Uterus (tissue), 4 donors: ENCODE measurements around the gene POLR2E. TPM values are rescaled to one million over a fixed set of nuclear protein-coding genes. Genes with fewer than 3 reads are reported as not detected.
A peak's percentile ranks its signal among the peaks of the same experiment; 100 is the strongest.

ENCODE experiments used
- DNase-seq, 2 donors: peaks; one replicate each; pipeline ENCODE4 v3.0.0-alpha.2; 2019 to 2020
- H3K27ac ChIP-seq, 2 donors: fragments of 200-600 bp; sonication (generic); 1 replicate in 1 of 2; 2 replicates in 1 of 2; pipeline ENCODE4 v1.5.1; 2016 to 2018
- H3K27me3 ChIP-seq, 2 donors: fragments of 200-600 bp; sonication (generic); one replicate each; pipeline ENCODE4 v1.5.1; 2018 to 2019; ENCODE audit warnings: control low read depth in 1 of 2
- H3K36me3 ChIP-seq, 2 donors: fragments of 200-600 bp; sonication (generic); one replicate each; pipeline ENCODE4 v1.5.1; 2019; ENCODE audit warnings: control low read depth in 1 of 2
- H3K4me1 ChIP-seq, 2 donors: fragments of 200-600 bp; sonication (generic); one replicate each; pipeline ENCODE4 v1.5.1; 2018 to 2019; ENCODE audit warnings: control low read depth in 1 of 2
- H3K4me3 ChIP-seq, 2 donors: fragments of 200-600 bp; sonication (generic); 1 replicate in 1 of 2; 2 replicates in 1 of 2; pipeline ENCODE4 v1.5.1; 2018 to 2019; ENCODE audit warnings: mild to moderate bottlenecking in 1 of 2
- H3K9me3 ChIP-seq, 2 donors: fragments of 200-600 bp; sonication (generic); one replicate each; pipeline ENCODE4 v1.5.1; 2019; ENCODE audit warnings: control low read depth in 1 of 2
- CTCF ChIP-seq, 4 experiments: fragments of 200-600 bp in 2 of 4; fragments of 450-650 bp in 2 of 4; sonication (generic) in 2 of 4; IDR thresholded peaks; one replicate each; pipeline ENCODE4 v1.5.1; 2016 to 2019; ENCODE audit warnings: antibody characterized with exemption in 4 of 4, mild to moderate bottlenecking in 2 of 4, moderate library complexity in 1 of 4
- POLR2A ChIP-seq, 2 donors: fragments of 450-650 bp; IDR thresholded peaks; one replicate each; pipeline ENCODE4 v1.6.1; 2016; ENCODE audit warnings: antibody characterized with exemption in 2 of 2, mild to moderate bottlenecking in 1 of 2, moderate library complexity in 1 of 2
- intact Hi-C: fragments of 100-400 bp; cut with DNase I; formaldehyde crosslinking; loops from one replicate; pipeline ENCODE4 v1.15.1; 2023; ENCODE audit warnings: low total_unique reads
- total RNA-seq, 4 donors: library from RNA; depleted of rRNA in 3 of 4; stranded (reverse); fragments of >200 nt in 3 of 4; gene quantifications; one replicate each; pipeline versions ENCODE4 v1.1.0 to v1.2.4, GENCODE V29; 2014 to 2023
- donor health status: DM: yes; HTN: yes; CAD: no.

POLR2E gene
- total RNA-seq, 4 donors from 2014 or later = 13.6 to 112 (median 59.8) TPM

GRCh38 chr19:1134431-1134830 is 39.3 kb upstream of the POLR2E start:
- H3K36me3 ChIP-seq = no peaks in the 10 kb centered on the region
- no peak overlapping the region for H3K27ac ChIP-seq
- intact Hi-C loops = no loop called here
- DNase-seq = no peak
- no peaks in the 10 kb centered on the region for H3K9me3 ChIP-seq
- peaks cover 0 to 31% of the 10 kb centered on the region in 2 donors for H3K4me1 ChIP-seq
- no peaks in the 10 kb centered on the region for H3K27me3 ChIP-seq
- TF ChIP-seq CTCF (IDR thresholded peaks at IDR 0.05) (no peak), POLR2A (IDR thresholded peaks at IDR 0.05) (no peak)
- H3K4me3 ChIP-seq = no peak overlapping the region

- Histone ChIP-seq H3K27ac (peak overlapping the region; percentile 87 to 90), H3K36me3 (no peaks in the 10 kb centered on the region), H3K4me1 (peaks cover 0 to 31% of the 10 kb centered on the region in 2 donors), H3K27me3 (no peaks in the 10 kb centered on the region), H3K4me3 (no peak overlapping the region), H3K9me3 (no peaks in the 10 kb centered on the region)
- TF ChIP-seq POLR2A (IDR thresholded peaks at IDR 0.05) (no peak), CTCF (IDR thresholded peaks at IDR 0.05) (no peak)
- DNase-seq = no peak
- intact Hi-C loops = no loop called here
Observed at GRCh38 chr19:1133471-1133929, 38.3 kb upstream of the POLR2E start.

- Histone ChIP-seq H3K9me3 (no peaks in the 10 kb centered on the region), H3K27me3 (no peaks in the 10 kb centered on the region), H3K27ac (peak overlapping the region; percentile 87 to 90), H3K4me3 (peak overlapping the region; percentile 57 to 60), H3K36me3 (no peaks in the 10 kb centered on the region), H3K4me1 (peaks cover 0 to 31% of the 10 kb centered on the region in 2 donors)
- no peak for DNase-seq
- TF ChIP-seq POLR2A (IDR thresholded peaks at IDR 0.05) (no peak), CTCF (IDR thresholded peaks at IDR 0.05) (no peak)
- intact Hi-C loops = no loop called here
Observed at GRCh38 chr19:1132552-1133383, 37.6 kb upstream of the POLR2E start.

GRCh38 chr19:1131718-1132551 is 36.8 kb upstream of the POLR2E start:
- peak overlapping the region; percentile 87 to 90 for H3K27ac ChIP-seq
- H3K9me3 ChIP-seq = no peaks in the 10 kb centered on the region
- DNase-seq = peak; percentile 79 to 84
- peak overlapping the region; percentile 57 to 60 for H3K4me3 ChIP-seq
- H3K27me3 ChIP-seq = no peaks in the 10 kb centered on the region
- intact Hi-C loops = no loop called here
- H3K4me1 ChIP-seq = peaks cover 0 to 31% of the 10 kb centered on the region in 2 donors
- no peaks in the 10 kb centered on the region for H3K36me3 ChIP-seq
- peak in 3 of 4 experiments; percentile 10 to 43 (median 30) for TF ChIP-seq CTCF (IDR thresholded peaks at IDR 0.05)
- TF ChIP-seq POLR2A (IDR thresholded peaks at IDR 0.05) = peak in 1 of 2 donors; percentile 36
